DMS153 treated with DMSO at 0.1 percent for 48 hours (cell line): Measurements from ENCODE around the gene CD177.
"Not testable (repeated sequence)": the region's sequence is repeated elsewhere in the genome, so short reads cannot be mapped to it uniquely, and the experiment has no call there.

Experiments used
- DNase-seq: peaks from one replicate; lab custom pipeline; 2025; ENCODE audit not compliant: unreplicated experiment; lab: John Stamatoyannopoulos, UW

CD177 gene, protein sequence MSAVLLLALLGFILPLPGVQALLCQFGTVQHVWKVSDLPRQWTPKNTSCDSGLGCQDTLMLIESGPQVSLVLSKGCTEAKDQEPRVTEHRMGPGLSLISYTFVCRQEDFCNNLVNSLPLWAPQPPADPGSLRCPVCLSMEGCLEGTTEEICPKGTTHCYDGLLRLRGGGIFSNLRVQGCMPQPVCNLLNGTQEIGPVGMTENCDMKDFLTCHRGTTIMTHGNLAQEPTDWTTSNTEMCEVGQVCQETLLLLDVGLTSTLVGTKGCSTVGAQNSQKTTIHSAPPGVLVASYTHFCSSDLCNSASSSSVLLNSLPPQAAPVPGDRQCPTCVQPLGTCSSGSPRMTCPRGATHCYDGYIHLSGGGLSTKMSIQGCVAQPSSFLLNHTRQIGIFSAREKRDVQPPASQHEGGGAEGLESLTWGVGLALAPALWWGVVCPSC

DNA sequence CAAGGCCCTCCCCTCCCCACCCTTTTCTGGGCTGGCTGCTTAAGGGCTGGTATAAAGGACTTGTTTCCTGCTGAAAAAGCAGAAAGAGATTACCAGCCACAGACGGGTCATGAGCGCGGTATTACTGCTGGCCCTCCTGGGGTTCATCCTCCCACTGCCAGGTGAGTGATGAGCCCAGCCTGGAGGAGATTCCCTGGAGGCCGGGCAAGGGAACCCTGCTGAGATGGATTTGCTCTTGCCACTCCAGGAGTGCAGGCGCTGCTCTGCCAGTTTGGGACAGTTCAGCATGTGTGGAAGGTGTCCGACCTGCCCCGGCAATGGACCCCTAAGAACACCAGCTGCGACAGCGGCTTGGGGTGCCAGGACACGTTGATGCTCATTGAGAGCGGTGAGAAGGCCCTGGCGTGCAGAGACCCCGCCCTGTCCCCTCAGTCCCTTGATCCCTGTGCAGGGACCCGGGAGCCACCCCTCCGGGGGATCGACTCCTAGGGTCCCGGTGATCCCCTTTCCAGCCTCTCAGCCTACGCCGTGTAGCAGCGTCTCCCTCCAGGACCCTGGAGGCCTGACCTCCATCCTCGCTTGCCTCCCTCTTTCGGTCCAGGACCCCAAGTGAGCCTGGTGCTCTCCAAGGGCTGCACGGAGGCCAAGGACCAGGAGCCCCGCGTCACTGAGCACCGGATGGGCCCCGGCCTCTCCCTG, at the start of gene CD177:
Gene CD177, plus strand, starts transcription at position 81 of the 699 bp plus-strand sequence. Its CDS starts 29 bp downstream, at position 110.
- DNase-seq, result no peak

DNA sequence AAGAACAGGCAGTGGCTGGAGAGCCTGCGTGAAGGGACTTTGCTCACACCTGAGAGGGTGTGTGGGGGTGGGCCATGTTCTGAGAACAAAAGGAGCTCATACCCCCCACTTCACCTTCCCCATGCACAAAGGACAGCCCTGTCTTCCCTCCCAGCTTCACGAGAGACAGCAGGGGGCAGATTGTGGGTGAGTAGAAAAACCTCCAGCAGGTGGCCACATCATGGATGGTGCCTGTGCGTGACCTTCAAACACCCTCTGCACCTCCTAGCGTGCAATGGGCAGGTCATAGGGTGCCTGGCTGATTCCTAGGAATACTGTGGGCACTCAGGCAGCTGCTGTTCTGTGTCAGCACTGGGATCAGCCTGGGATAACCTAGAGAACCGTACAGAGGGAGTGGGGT, 47.8 kb upstream of the CD177 start:
- DNase-seq, result no peak

DNA sequence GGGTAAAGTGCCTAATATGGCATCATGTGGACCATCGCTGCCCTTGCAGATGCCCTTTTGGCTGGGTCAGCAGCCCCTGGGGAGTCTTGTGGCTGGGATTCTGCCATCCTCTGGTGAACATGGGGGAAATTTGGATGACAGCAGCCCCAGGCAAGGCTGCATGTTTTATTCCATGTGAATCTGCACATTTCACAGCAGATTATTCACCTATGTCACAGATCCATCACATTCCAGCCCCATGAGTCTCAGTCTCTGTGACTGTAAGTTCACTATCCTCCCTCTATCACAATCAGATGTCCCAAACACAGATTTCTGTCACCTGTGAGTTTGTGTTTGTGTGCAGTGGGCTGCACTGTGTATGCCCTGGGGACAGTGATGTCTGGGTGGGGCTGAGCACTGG, 47.4 kb upstream of the CD177 start:
- no peak for DNase-seq

DNA sequence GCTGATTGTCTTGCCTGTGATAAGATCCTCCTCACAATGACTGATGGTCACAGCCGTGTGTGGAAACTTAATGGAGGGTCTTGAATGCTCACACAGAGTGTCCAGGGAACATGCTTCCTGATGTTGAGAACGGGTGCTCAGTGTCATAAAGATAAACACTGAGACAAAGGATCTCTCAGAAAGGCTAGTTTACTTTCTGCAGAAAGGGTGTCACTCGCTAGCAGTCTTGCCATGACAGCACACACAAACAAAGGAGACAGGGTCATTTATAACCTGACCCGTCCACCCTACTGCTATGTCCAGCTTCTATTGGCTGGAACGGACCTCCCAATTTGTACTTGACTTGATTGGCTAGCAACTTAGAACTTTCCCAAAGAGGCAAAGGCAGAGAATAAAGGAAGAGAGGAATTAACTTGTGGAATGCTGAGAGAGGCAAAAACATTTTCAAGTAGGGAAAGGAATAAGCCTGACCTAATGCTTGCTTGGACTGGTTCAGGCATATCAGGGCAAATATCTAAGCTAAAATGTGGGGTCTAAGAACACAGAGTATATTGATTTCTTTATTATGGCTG, 45.2 kb upstream of the CD177 start:
- DNase-seq, result no peak

DNA sequence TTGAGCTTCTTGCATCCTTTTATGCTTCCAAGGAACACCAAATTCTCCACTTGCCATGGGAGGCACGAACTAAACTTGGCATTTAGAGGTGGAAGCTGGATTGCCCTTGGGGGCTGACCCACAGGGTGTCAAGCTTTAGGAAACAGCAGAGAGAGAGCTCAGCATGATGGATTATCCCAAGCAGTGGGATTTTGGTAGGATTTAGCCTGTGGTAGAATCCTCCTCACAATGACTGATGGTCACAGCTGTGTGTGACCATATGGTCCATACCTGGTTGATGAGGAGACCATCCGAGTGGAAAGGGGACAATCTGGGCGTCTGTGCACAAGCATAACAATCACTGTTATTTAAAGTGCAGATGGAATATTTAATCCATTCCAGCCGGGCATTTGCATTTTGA, 44.0 kb upstream of the CD177 start:
- DNase-seq, result no peak

DNA sequence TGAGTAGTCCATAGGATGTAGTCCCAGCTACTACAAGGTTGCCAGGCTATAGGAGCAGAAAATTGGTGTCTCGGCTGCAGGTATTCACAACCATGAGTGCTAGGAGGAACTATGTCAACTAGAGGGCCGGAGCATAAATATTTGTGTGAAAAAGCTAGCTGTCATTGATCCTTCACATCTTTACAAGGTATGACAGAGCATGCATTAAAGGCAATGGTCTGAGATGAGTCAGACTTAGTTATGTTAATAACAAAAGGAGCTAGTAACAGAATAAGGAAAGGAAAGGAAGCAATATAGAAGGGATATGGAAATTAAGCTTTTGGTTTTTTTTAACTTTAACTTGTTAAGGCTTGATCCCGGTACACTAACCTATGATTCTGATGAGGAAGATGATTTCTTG, 43.3 kb upstream of the CD177 start:
- no peak for DNase-seq

DNA sequence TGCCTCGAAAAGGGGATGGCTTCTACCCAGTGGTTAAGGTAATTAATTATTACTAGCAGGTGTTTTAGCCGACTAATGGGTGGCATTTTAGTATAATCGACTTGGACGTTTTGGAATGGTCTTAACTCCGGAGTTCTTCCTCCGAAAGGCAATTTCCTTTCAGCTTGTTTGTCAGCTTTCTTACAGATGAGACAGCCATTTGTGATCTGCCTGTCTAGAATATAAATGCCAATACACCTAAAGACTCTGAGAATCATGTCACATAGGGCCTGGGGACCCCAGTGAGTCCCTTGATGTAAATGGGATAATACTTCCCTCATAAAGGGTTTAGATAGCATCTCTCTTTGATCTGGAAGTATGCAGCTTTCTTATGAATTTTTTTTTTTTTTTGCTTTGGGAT, 42.2 kb upstream of the CD177 start:
- no peak for DNase-seq

DNA sequence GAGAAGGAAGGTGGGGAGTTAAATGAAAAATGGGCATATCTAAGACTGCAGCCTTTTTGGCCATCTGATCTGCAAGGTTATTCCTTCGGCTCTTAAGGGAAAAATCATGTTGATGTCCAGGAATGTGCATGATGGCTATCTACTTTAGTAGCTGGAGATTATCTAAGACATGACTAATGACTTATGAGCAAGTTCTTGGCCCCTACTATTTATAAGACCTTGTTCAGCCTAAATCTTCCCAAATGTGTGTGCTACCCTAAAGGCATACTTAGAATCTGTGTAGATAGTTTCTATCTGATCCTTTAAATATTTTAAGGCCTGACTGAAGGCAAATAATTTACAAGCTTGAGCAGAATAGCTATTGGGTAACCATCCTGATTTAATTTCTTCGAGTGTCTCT, 41.8 kb upstream of the CD177 start:
- DNase-seq, result no peak

DNA sequence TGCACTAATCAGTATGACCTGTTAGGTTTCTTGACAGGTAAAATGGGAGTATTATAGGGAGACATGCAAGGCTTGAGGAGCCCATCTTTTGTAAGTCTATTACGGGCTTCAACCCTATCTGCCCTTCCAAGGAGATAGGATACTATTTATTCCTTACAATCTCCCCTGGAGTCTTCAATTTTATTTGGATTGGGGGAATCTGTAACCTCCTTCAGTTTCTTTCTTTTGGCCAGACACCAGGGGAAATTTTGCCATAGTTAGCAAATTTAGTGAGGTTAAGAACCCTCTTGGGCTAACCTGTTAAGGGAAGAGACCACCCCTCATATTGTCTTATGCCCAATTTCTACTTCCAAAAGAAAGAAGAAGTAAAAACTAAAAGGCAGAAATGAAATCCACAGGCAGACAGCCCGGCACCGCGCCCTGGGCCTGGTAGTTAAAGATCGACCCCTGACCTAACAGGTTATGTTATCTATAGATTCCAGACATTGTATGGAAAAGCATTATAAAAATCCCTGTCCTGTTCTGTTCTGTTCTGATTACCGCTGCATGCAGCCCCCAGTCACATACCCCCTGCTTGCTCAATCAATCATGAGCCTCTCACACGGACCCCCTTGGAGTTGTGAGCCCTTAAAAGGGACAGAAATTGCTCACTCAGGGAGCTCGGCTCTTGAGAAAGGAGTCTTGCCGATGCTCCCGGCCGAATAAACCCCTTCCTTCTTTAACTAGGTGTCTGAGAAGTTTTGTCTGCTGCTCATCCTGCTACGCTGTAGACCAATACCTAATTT, 39.6 kb upstream of the CD177 start:
- DNase-seq, result no peak

DNA sequence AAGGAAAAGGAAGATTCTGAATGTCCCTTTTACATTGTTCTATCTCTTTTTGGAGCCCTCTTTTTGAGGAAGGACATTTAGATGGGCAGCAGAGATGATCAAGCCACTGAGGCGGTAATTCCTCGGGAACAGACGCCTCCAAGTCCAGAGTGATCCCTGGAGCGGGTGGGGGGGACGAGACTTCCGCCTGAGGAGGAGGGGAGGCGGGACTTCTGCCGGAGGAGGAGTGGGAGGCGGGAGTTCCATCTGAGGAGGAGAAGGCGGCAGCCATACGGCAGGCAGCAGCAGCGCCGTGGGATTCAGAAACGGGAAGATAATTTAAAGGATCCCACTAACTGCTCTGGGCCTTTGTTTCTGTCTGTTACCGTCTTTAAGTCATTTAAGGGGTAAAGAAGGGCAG, 37.6 kb upstream of the CD177 start:
- DNase-seq, result no peak

DNA sequence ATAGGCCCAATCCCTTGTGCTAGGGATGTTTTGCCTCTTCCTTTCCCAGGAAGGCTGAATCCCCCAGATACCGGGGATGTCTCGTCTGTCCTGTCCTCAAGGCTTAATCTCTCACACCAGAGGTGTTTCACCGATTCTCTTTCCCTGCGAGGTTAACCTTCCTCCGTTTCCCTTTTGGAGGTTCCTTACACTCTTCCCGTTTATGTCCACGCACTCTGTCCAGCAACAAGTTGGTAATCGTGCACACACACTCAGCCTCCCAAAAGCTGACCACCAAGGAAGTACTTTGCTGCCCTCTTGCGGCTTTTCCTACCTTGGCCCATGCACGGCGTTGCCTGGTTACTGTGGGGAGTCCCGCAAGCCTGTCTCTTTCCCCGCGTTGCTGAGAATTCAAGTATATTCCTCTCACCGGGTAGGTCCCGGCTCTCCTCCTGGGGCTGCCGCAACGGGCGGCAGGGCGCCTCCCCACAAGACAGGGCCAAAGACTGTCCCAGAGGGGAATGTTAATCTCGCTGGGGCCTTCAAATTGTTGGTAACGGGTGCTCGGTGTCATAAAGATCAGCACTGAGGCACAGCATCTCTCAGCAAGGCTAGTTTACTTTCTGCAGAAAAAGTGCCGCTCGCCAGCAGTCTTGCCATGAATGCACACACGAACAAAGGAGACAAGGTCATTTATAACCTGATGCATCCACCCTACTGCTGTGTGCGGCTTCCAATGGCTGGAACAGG, 36.7 kb upstream of the CD177 start:
- DNase-seq, result no peak

DNA sequence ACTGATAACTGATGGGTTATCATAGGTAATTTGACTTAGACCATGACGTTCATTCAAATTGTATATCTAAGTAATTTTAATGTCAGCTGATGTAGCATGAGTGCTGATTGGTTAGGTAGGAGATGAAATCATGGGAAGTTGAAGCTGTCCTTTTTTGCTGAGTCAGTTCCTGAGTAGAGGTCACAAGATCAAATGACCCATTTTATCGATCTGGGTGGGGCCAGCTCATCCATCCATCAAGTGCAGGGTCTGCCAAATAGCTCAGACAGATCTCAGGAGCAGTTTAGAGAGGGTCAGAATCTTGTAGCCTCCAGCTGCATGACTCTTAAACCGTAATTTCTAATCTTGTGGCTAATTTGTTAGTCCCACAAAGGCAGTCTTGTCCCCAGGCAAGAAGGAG, 35.3 kb upstream of the CD177 start:
- DNase-seq, result no peak

DNA sequence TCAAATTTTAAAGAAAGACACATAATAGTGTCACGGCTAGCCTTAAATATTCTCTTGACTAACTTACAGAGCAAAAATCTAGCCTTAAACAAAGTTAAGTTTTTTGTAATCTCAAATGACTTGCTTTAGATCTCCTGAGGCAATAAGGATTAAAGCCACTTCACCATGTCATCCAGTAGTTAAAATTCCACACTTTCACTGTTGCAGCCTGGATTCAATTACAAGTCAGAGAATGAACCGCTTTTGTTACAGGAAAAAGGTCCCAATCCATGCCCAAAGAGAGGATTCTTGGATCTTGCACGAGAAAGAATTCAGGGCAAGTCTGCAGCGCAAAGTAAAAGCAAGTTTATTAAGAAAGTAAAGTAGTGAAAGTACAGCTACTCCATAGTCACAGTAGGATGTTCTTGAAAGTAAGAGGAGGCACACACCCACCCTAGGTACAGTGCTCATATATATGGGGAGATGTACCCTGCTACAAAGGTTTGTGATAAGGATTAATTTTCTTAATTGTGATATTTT, 34.6 kb upstream of the CD177 start:
- no peak for DNase-seq

DNA sequence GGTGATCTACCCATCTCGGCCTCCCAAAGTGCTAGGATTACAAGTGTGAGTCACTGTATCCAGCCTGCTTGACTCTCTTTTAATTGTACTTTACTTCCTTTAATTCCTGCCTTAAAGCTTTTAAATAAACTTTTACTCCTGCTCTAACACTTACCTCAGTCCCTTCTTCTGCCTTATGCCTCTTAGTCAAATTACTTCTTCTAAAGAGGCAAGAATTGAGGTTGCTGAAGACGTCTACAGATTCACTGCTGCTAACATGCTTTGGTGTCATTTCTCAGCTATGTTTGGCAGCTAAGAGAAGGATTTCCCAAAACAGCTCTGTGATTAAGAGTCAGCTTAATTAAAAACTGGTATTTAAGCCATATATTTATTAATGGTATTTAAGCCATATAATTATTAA, 32.9 kb upstream of the CD177 start:
- DNase-seq, result no peak

DNA sequence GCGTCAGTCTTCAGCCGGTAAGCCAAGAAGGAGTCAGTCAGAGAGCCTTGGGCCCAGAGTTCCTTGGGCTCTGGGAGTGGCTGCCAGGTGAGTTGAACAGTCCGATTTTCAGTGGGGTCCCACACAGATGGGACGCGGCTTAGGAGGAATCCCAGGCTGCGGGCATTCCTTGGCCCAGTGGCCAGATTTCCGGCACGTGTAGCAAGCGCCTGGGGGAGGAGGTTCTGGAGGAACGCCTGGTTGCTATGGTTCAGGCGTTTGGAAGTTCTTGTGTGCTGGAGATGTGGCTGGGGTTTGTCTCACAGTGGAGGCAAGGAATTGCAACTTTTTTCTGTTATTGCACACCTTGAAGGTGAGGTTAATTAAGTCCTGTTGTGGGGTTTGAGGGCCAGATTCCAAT, 26.7 kb upstream of the CD177 start:
- not testable (repeated sequence) for DNase-seq

DNA sequence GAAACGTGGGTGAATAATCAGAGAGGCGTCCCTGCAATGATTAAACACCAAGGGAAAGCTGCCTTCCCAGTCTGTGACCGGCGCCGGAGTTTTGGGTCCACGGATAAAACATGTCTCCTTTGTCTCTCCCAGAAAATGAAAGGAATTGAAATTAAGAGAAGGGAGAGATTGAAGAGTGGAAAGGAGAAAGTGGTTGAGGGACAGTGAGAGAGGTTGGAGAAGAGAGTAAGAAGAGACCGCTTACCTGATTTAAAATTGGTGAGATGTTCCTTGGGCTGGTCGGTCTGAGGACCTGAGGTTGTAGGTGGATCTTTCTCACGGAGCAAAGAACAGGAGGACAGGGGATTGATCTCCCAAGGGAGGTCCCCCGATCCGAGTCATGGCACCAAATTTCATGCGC, 24.9 kb upstream of the CD177 start:
- not testable (repeated sequence) for DNase-seq

DNA sequence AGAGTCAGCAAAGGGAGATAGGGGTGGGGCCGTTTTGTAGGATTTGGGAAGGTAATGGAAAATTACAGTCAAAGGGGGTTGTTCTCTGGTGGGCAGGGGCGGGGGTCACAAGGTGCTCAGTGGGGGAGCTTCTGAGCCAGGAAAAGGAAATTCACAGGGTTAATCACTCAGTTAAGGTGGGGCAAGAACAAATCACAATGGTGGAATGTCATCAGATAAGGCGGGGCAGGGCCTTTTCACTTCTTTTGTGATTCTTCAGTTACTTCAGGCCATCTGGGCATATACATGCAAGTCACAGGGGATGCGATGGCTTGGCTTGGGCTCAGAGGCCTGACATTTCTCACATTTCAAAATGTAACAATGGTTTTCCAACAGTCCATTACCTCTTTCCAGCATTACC, 24.4 kb upstream of the CD177 start:
- DNase-seq, result not testable (repeated sequence)

DNA sequence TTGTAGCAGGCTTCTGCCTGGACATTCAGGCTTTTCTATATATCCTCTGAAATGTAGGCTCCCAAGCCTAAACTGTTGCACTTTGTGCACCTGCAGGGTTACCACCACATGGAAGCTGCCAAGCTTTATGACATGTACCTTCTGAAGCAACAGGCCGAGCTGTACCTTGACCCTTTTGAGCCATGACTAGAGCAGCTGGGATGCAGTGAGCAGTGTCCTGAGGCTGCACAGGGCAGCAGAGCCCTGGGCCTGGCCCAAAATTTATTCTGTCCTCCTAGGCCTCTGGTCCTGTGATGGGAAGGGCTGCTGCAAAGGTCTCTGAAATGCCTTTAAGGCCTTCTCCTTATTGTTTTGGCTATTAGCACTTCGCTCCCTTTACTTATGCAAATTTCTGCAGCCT, 23.5 kb upstream of the CD177 start:
- no peak for DNase-seq

DNA sequence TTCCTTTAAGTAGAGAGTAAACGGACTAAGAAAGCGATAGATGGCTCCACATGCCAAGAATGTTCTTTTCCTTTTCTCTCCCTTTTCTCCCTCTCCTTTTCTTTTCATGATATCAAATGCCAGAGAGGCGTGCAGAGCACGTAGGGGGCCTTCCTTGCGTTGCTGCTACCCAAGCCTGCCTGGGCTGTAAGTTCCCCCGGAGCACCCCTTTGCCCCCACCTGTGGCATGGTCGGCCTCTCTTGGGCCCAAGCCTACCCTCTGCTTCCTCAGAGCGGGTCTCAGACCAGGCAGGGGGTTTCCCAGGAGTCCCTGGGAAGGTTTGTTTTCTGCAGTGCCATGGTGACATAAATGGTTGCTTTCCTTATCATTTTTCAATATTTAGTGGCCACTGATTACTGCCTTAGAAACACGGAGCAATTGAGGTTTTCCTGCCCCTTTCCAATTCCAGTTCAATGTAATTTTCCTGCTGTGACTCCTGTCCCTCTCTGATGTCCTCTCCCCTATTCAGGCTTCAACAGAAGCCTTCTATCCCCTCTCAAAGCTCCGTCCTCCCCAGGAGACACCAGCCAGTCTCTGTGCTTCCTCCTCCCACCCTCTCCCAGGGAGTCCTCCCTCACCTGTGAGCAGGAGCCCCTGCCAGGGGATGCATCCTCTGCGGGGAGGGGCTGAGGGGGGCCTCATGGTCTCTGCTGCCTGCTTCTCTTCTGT, 22.6 kb upstream of the CD177 start:
- DNase-seq, result no peak

DNA sequence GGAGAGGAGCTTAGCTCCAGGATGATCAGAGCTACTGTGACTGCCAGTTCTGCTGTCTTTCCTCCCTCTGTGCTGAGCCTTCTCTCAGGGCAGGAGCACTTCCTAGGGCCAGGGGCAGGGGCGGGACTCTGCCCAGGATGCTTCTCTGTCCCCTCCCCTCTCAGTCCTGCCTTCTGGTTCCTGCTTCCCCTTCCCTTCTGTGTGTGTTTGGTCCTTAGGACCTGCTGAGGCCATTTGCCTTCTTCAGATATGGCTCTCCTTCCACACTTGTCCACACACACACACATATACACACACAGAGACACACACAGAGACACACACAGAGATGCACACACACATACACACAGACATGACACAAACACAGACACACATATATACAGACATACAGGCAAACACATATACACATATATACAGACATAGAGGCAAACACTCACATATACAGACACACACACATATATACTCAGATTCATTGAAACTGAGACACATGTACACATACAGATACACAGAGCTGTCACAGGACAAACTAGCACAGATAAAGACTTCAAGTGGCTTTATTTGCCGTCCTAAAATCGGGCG, 22.0 kb upstream of the CD177 start:
- no peak for DNase-seq
